Measurements from ENCODE around the gene ETV3.

GRCh38 chr1:157132616-157133167, 5.5 kb downstream of the ETV3 start:
- TF ChIP-seq TAF7 (optimal IDR thresholded peaks at IDR 0.05; ENCODE audit: borderline replicate concordance, low read depth, low read length) (no peak), RAD21 (IDR thresholded peaks at IDR 0.05 in 1 of 2, conservative IDR thresholded peaks at IDR 0.05 in 1 of 2; ENCODE audit: low read depth in 2 of 2, low read length in 2 of 2) (no peak), TAF1 (IDR thresholded peaks at IDR 0.05; ENCODE audit: low read depth, low read length) (no peak), SIRT6 (IDR thresholded peaks at IDR 0.05; ENCODE audit: low read length) (no peak), EZH2 (IDR thresholded peaks at IDR 0.05; ENCODE audit: low read depth, low read length, severe bottlenecking) (no peak), CTCF (IDR thresholded peaks at IDR 0.05; ENCODE audit: control extremely low read depth in 1 of 3, insufficient read depth in 1 of 3, low read depth in 1 of 3, low read length in 3 of 3) (no peak), CHD1 (IDR thresholded peaks at IDR 0.05; ENCODE audit: low read depth, low read length) (no peak), SUZ12 (IDR thresholded peaks at IDR 0.05; ENCODE audit: low read length) (no peak), SIN3A (conservative IDR thresholded peaks at IDR 0.05 in 1 of 2, IDR thresholded peaks at IDR 0.05 in 1 of 2; ENCODE audit: low read depth in 1 of 2, low read length in 2 of 2) (no peak), CBX5 (IDR thresholded peaks at IDR 0.05; ENCODE audit: low read depth, low read length) (no peak), POU5F1 (IDR thresholded peaks at IDR 0.05; ENCODE audit: low read depth, low read length) (no peak), POLR2A (IDR thresholded peaks at IDR 0.05; ENCODE audit: control extremely low read depth in 1 of 2, low read depth in 2 of 2, low read length in 2 of 2) (no peak)

All from H1 (cell line).